ENCODE measurements around the gene UBC.

UBC gene

GRCh38 chr12:124864326-124864752, 50.1 kb downstream of the UBC start:
- no peak for DNase-seq (ENCODE audit: low spot score)

- peak; percentile 91 for DNase-seq (ENCODE audit: low spot score)
These were observed 50.8 kb downstream of the UBC start, which contains the start of gene SCARB1 for GRCh38 chr12:124863416-124864325. Gene SCARB1 (minus strand): TSS chr12:124863864. CDS start chr12:124863720, 144 bp downstream.

- DNase-seq (ENCODE audit: low spot score): peak; percentile 73
These were observed 51.6 kb downstream of the UBC start for GRCh38 chr12:124862768-124863415.

- DNase-seq (ENCODE audit: low spot score): no peak
These were observed 52.4 kb downstream of the UBC start for GRCh38 chr12:124861898-124862676.
